ENCODE measurements around the gene CLNK. TPM values are rescaled to one million over a fixed set of nuclear protein-coding genes. Genes with fewer than 3 reads are reported as not detected.

The CLNK gene
- total and polyA plus RNA-seq, 7 donors: 0.44 TPM; not detected in 6

DNA sequence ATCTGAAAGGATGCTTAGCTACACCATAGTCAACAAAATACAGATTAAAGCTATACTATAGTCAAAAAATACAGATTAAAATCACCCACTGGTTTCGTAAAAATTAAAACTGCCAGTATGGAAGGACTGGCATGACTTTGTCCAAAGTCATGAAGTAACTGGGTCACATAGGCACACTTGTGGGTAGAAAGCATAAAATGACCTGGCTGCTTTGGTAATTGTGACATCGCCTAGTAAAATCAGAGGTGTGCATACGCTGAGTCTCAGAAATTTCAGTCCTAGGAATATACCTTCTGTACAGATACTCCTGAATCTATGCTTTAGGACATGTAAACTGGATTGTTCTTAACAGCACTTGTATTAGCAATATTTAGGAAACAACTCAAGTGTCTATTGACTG, 28.1 kb downstream of the CLNK start:
- no peaks in the 10 kb centered on the region for H3K4me1 ChIP-seq
- 69 to 88% methylated on average over 3 of the region's 3 CpGs for WGBS, 2 donors
- intact Hi-C loops (cut with DNase I): no loop called here
- H3K27me3 ChIP-seq: no peaks in the 10 kb centered on the region
- H3K27ac ChIP-seq: no peak overlapping the region
- H3K4me3 ChIP-seq: no peak overlapping the region
- DNase-seq: no peak
- TF ChIP-seq POLR2AphosphoS5 (IDR thresholded peaks at IDR 0.05) (no peak), EP300 (IDR thresholded peaks at IDR 0.05) (no peak), POLR2A (IDR thresholded peaks at IDR 0.05) (no peak)
- TF ChIP-seq, protein P1, sequence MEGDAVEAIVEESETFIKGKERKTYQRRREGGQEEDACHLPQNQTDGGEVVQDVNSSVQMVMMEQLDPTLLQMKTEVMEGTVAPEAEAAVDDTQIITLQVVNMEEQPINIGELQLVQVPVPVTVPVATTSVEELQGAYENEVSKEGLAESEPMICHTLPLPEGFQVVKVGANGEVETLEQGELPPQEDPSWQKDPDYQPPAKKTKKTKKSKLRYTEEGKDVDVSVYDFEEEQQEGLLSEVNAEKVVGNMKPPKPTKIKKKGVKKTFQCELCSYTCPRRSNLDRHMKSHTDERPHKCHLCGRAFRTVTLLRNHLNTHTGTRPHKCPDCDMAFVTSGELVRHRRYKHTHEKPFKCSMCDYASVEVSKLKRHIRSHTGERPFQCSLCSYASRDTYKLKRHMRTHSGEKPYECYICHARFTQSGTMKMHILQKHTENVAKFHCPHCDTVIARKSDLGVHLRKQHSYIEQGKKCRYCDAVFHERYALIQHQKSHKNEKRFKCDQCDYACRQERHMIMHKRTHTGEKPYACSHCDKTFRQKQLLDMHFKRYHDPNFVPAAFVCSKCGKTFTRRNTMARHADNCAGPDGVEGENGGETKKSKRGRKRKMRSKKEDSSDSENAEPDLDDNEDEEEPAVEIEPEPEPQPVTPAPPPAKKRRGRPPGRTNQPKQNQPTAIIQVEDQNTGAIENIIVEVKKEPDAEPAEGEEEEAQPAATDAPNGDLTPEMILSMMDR (IDR thresholded peaks at IDR 0.05): no peak
- no peaks in the 10 kb centered on the region for H3K36me3 ChIP-seq
- no peaks in the 10 kb centered on the region for H3K9me3 ChIP-seq

DNA sequence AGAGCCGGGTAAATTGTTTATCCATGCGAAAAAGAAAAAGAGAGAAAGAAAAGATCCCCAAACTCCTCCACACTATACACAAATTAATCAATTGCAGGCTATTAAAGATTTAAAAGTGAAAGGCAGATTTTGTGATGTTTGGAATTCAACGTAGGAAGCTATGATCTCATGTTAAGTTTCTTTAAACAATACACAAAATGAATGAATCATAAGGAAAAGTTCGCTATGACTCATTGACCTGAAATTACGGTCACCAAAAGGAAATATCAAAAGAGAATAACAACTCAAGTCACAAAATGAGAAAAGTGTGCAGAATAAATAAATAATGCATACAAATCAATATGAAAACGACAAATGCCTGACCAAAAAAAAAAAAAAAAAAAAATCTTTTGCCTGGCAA, 28.6 kb downstream of the CLNK start:
- no peak for TF ChIP-seq POLR2AphosphoS5 (IDR thresholded peaks at IDR 0.05)
- TF ChIP-seq, protein P1 (IDR thresholded peaks at IDR 0.05): no peak
- TF ChIP-seq POLR2A (IDR thresholded peaks at IDR 0.05): no peak
- no peak for TF ChIP-seq EP300 (IDR thresholded peaks at IDR 0.05)
- H3K4me1 ChIP-seq: no peaks in the 10 kb centered on the region
- no peak overlapping the region for H3K4me3 ChIP-seq
- H3K36me3 ChIP-seq: no peaks in the 10 kb centered on the region
- H3K27ac ChIP-seq: no peak overlapping the region
- DNase-seq: no peak
- 41 to 65% methylated on average over 6 of the region's 6 CpGs for WGBS, 2 donors
- H3K27me3 ChIP-seq: no peaks in the 10 kb centered on the region
- intact Hi-C loops (cut with DNase I): no loop called here
- no peaks in the 10 kb centered on the region for H3K9me3 ChIP-seq

DNA sequence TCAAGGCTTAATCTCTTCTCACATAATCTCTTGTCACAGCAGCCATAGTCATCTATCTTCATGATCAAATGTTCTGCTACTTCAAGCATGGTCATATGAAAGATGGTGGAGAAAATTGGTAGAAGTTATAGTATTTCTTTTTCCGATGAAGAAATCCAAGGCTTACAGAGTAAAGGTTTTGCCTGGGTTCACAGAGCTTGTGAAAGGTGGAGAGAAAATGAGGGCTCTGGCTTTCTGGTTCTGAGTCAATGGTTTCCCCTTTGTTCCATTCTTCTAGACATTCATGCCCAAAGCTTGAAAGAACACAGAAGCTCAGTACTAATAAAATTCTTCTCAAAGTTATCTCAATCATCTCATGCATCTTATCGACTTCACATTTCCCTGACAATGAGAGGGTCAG, 36.1 kb downstream of the CLNK start:
- 88 to 92% methylated on average over 2 of the region's 2 CpGs for WGBS, 2 donors
- Histone ChIP-seq H3K4me3 (no peak overlapping the region), H3K9me3 (peaks cover 0 to 4% (median 0%) of the 10 kb centered on the region in 4 donors), H3K4me1 (no peaks in the 10 kb centered on the region), H3K27me3 (no peaks in the 10 kb centered on the region), H3K36me3 (no peaks in the 10 kb centered on the region), H3K27ac (no peak overlapping the region)
- no peak for TF ChIP-seq EP300 (IDR thresholded peaks at IDR 0.05)
- TF ChIP-seq, protein P1 (IDR thresholded peaks at IDR 0.05): no peak
- no peak for TF ChIP-seq POLR2AphosphoS5 (IDR thresholded peaks at IDR 0.05)
- TF ChIP-seq POLR2A (IDR thresholded peaks at IDR 0.05): no peak
- intact Hi-C loops (cut with DNase I): no loop called here
- DNase-seq: no peak

DNA sequence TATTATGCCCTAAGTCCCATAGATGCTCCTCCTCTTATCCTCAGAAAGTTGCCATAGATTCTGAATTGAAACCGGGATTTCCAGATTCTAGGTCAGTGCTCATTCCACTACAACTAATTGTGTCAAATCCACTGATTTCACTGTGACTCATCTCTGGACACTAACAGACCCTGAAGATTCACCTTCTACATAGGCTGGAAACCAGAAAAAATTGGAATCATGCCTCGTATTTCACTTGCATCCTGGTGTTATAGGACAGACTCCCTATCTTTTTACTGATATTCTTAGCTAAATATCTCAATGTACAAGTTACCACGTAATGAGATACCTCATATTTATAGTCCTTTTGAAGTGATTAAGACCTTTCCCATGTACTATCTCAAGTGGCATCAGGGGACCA, 36.7 kb downstream of the CLNK start:
- no peaks in the 10 kb centered on the region for H3K36me3 ChIP-seq
- no peak for DNase-seq
- TF ChIP-seq POLR2AphosphoS5 (IDR thresholded peaks at IDR 0.05) (no peak), EP300 (IDR thresholded peaks at IDR 0.05) (no peak), POLR2A (IDR thresholded peaks at IDR 0.05) (no peak)
- TF ChIP-seq, protein P1 (IDR thresholded peaks at IDR 0.05): no peak
- peaks cover 0 to 4% (median 0%) of the 10 kb centered on the region in 4 donors for H3K9me3 ChIP-seq
- H3K4me1 ChIP-seq: no peaks in the 10 kb centered on the region
- no peaks in the 10 kb centered on the region for H3K27me3 ChIP-seq
- intact Hi-C loops (cut with DNase I): no loop called here
- no peak overlapping the region for H3K4me3 ChIP-seq
- no peak overlapping the region for H3K27ac ChIP-seq
- 82 to 87% methylated on average over 3 of the region's 3 CpGs for WGBS, 2 donors
